ENCODE data around the gene SLC22A23. TPM values are rescaled to one million over a fixed set of nuclear protein-coding genes. Genes with fewer than 3 reads are reported as not detected.

Gene SLC22A23
- total RNA-seq, 1 donor: 18.1 TPM

DNA sequence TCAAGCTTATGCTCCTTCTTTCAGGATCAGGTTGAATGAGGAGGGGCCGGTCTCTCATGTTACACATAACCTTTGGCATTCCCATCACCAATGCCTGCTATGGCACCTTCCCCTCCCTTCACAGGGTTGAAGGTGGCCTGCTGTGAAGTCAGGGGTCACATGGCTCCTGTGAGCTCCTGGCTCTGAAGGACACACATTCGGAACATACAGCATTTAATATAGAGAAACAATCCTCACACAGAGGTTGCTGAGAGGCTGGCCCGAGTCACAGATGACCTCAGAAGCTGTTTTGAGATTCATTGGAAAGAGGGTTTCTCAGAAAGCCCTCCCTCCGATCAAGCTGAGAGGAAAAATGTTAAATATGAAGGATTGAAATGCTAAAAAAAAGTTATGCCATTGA, 116.0 kb downstream of the SLC22A23 start:
- Histone ChIP-seq H3K27ac (ENCODE audit: low read depth, low read length) (peak overlapping the region; percentile 97), H3K4me3 (ENCODE audit: insufficient read depth, low read length) (peak overlapping the region; percentile 30)

DNA sequence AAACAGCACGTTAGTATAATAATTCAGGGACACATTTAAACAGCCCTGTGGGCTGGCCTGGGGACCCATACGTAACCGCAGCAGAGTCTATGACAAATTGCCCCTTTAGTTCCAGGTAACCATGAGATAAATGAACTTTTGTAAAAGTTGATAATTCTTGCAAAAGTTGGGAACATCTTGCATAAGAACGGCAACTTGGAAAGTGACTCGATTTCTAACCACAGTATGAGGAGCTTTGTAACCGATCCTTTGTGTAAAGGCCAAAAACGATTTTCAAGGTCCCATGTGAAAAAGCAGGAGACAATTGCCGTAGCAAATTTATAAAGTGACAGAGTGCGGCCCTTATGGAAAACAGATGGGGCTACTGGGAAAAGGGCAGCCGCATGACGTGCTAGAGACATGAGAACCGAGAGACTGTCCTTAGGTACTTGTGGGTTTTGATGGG, 116.5 kb downstream of the SLC22A23 start:
- no peak for DNase-seq (ENCODE audit: insufficient read length, low spot score, missing footprints)
- H3K36me3 ChIP-seq (ENCODE audit: insufficient read depth, low read length): no peaks in the 10 kb centered on the region
- H3K79me2 ChIP-seq (ENCODE audit: insufficient read depth, low read length): peaks cover 9% of the 10 kb centered on the region
- H3K27ac ChIP-seq (ENCODE audit: low read depth, low read length): peak overlapping the region; percentile 97
- peak overlapping the region; percentile 30 for H3K4me3 ChIP-seq (ENCODE audit: insufficient read depth, low read length)
- TF ChIP-seq CTCF (IDR thresholded peaks at IDR 0.05; ENCODE audit: extremely low read depth, low read depth, low read length): no peak
- peak overlapping the region; percentile 12 for H2AFZ ChIP-seq (ENCODE audit: low read length)
- peaks cover 47% of the 10 kb centered on the region for H3K4me1 ChIP-seq (ENCODE audit: insufficient read depth, low read length)
- peak overlapping the region; percentile 60 for H3K4me2 ChIP-seq (ENCODE audit: insufficient read depth, low read length)
- H3K9me3 ChIP-seq (ENCODE audit: low read depth, low read length): no peaks in the 10 kb centered on the region
- H4K20me1 ChIP-seq (ENCODE audit: insufficient read depth, low read length): no peaks in the 10 kb centered on the region
- no peaks in the 10 kb centered on the region for H3K27me3 ChIP-seq (ENCODE audit: insufficient read depth, low read length)

More for the DNA sequence above, 116.0 kb downstream of the SLC22A23 start:
- peaks cover 47% of the 10 kb centered on the region for H3K4me1 ChIP-seq (ENCODE audit: insufficient read depth, low read length)
- H3K79me2 ChIP-seq (ENCODE audit: insufficient read depth, low read length): peaks cover 9% of the 10 kb centered on the region
- no peaks in the 10 kb centered on the region for H3K27me3 ChIP-seq (ENCODE audit: insufficient read depth, low read length)
- DNase-seq (ENCODE audit: insufficient read length, low spot score, missing footprints): no peak
- TF ChIP-seq CTCF (IDR thresholded peaks at IDR 0.05; ENCODE audit: extremely low read depth, low read depth, low read length): no peak
- H3K9me3 ChIP-seq (ENCODE audit: low read depth, low read length): no peaks in the 10 kb centered on the region
- peak overlapping the region; percentile 60 for H3K4me2 ChIP-seq (ENCODE audit: insufficient read depth, low read length)
- H2AFZ ChIP-seq (ENCODE audit: low read length): peak overlapping the region; percentile 12
- H3K36me3 ChIP-seq (ENCODE audit: insufficient read depth, low read length): no peaks in the 10 kb centered on the region
- no peaks in the 10 kb centered on the region for H4K20me1 ChIP-seq (ENCODE audit: insufficient read depth, low read length)

DNA sequence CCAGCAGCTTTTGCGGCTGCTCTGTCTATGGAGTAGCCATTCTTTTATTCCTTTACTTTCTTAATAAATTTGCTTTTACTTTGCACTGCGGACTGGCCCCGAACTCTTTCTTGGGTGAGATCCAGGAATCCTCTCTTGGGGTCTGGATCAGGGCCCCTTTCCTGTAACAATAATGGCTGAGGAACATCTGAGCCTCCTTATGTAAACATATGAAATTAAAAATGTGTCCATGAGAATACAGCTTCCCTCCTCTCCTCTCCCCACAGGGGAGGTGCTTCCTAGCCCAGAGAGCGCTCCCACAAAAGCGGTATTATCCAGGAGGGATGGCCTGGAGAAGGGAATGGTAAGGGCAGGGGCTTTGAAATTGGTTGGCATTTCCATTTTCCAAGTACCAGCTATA, 117.0 kb downstream of the SLC22A23 start:
- Histone ChIP-seq H3K36me3 (ENCODE audit: insufficient read depth, low read length) (no peaks in the 10 kb centered on the region), H3K27ac (ENCODE audit: low read depth, low read length) (peak overlapping the region; percentile 97), H3K27me3 (ENCODE audit: insufficient read depth, low read length) (no peaks in the 10 kb centered on the region), H3K4me2 (ENCODE audit: insufficient read depth, low read length) (no peak overlapping the region), H3K4me1 (ENCODE audit: insufficient read depth, low read length) (peaks cover 47% of the 10 kb centered on the region), H3K4me3 (ENCODE audit: insufficient read depth, low read length) (no peak overlapping the region), H3K79me2 (ENCODE audit: insufficient read depth, low read length) (peaks cover 9% of the 10 kb centered on the region), H3K9me3 (ENCODE audit: low read depth, low read length) (no peaks in the 10 kb centered on the region), H2AFZ (ENCODE audit: low read length) (no peak overlapping the region), H4K20me1 (ENCODE audit: insufficient read depth, low read length) (no peaks in the 10 kb centered on the region)
- no peak for TF ChIP-seq CTCF (IDR thresholded peaks at IDR 0.05; ENCODE audit: extremely low read depth, low read depth, low read length)
- DNase-seq (ENCODE audit: insufficient read length, low spot score, missing footprints): no peak

DNA sequence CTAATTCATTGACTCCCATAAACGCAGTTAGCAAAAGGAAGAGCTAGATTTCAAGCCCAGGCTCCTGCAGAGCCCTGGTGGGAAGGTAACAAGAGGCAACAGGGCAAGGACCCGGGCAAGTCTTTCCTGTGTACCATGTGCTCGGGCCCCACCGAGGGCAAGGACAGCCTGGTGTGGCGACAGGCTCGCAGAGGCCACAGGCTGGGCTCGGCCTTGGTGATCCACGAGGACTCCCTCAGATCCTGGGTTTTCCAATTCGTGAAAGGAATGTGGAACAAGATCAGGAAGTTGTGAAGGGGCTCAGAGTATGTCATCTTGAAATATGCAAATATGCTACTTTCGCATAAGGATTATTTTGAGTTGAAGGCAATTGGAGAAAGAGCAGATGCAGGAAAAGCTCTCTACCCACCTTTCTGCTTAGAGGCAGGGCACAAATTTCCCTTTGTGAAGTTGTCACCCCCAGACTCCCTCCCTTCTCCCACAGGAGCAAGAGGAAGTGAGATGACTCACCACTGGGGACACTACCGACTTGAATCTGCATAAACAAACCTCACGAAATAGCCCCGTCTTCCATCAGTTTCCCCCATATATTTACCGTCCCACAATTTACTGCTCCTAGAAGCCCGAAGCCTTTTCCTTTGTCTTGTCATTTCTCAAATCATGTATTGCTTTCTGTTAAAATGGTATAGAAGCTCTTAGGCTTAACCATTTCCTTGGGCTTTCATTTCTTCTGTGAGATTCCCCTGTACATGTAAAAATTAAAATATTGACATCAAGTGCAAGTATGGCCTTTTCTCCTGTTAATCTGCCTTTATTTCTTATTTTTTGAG, 119.1 kb downstream of the SLC22A23 start:
- Histone ChIP-seq H3K4me3 (ENCODE audit: insufficient read depth, low read length) (peak overlapping the region; percentile 38), H2AFZ (ENCODE audit: low read length) (peak overlapping the region; percentile 52), H3K27ac (ENCODE audit: low read depth, low read length) (peak overlapping the region; percentile 15), H3K4me2 (ENCODE audit: insufficient read depth, low read length) (peak overlapping the region; percentile 64), H3K4me1 (ENCODE audit: insufficient read depth, low read length) (peaks cover 47% of the 10 kb centered on the region), H3K9me3 (ENCODE audit: low read depth, low read length) (no peaks in the 10 kb centered on the region), H3K36me3 (ENCODE audit: insufficient read depth, low read length) (no peaks in the 10 kb centered on the region), H3K79me2 (ENCODE audit: insufficient read depth, low read length) (peaks cover 4% of the 10 kb centered on the region), H4K20me1 (ENCODE audit: insufficient read depth, low read length) (no peaks in the 10 kb centered on the region), H3K27me3 (ENCODE audit: insufficient read depth, low read length) (no peaks in the 10 kb centered on the region)
- DNase-seq (ENCODE audit: insufficient read length, low spot score, missing footprints): no peak
- TF ChIP-seq CTCF (IDR thresholded peaks at IDR 0.05; ENCODE audit: extremely low read depth, low read depth, low read length): no peak

Measured in osteoblast (primary cell).